ENCODE data around the gene CD59. TPM values are rescaled to one million over a fixed set of nuclear protein-coding genes. Genes with fewer than 3 reads are reported as not detected.
A peak's percentile ranks its signal among the peaks of the same experiment; 100 is the strongest.

Gene CD59
- total and polyA plus RNA-seq, 7 donors = 54.1 to 210 (median 174) TPM

- no peaks in the 10 kb centered on the region for H3K27me3 ChIP-seq
- peak overlapping the region; percentile 24 to 80 (median 70) for H3K27ac ChIP-seq
- H3K4me1 ChIP-seq = peaks cover 0 to 53% (median 48%) of the 10 kb centered on the region in 4 donors
- TF ChIP-seq CTCF (IDR thresholded peaks at IDR 0.05) (no peak), EP300 (IDR thresholded peaks at IDR 0.05) (no peak), POLR2AphosphoS5 (IDR thresholded peaks at IDR 0.05) (no peak), POLR2A (IDR thresholded peaks at IDR 0.05) (no peak)
- H3K36me3 ChIP-seq = peaks cover 5 to 49% (median 15%) of the 10 kb centered on the region in 4 donors
- WGBS, 2 donors = 91 to 92% methylated on average over 5 of the region's 5 CpGs
- H3K4me3 ChIP-seq = no peak overlapping the region
- no peaks in the 10 kb centered on the region for H3K9me3 ChIP-seq
- DNase-seq = no peak
- intact Hi-C loops (cut with DNase I) = no loop called here
Measured at GRCh38 chr11:33721984-33722383, 14.2 kb downstream of the CD59 start.

GRCh38 chr11:33721426-33721825, 14.8 kb downstream of the CD59 start:
- Histone ChIP-seq H3K4me3 (no peak overlapping the region), H3K9me3 (no peaks in the 10 kb centered on the region), H3K27me3 (no peaks in the 10 kb centered on the region), H3K27ac (peak overlapping the region; percentile 24 to 80 (median 70)), H3K4me1 (peaks cover 0 to 53% (median 47%) of the 10 kb centered on the region in 4 donors), H3K36me3 (peaks cover 5 to 55% (median 18%) of the 10 kb centered on the region in 4 donors)
- no peak for DNase-seq
- TF ChIP-seq POLR2A (IDR thresholded peaks at IDR 0.05) (no peak), POLR2AphosphoS5 (IDR thresholded peaks at IDR 0.05) (no peak), CTCF (IDR thresholded peaks at IDR 0.05) (no peak), EP300 (IDR thresholded peaks at IDR 0.05) (no peak)
- intact Hi-C loops (cut with DNase I) = no loop called here
- WGBS, 2 donors = 41 to 60% methylated on average over 1 of the region's 1 CpG

GRCh38 chr11:33719587-33719986, 16.6 kb downstream of the CD59 start:
- no peak overlapping the region for H3K4me3 ChIP-seq
- 81 to 84% methylated on average over 5 of the region's 5 CpGs for WGBS, 2 donors

DNA sequence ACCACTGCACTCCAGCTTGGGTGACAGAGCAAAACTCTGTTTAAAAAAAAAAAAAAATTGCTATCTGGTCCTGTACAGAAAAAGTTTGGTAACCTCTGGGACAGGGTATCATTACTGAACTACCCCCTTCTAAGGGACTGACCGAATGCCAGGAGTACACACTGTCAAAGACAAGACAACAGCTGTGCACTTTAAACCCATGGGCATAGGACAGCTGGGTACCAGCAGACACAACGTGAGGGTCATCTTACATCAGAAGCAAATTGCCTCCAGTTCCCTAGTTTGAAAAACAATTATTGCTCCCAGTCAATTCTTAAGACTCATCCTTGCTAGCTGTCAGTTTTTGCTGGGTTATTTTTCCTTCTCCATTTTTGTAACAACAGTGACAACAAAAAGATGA, 17.8 kb downstream of the CD59 start:
- Histone ChIP-seq H3K27me3 (no peaks in the 10 kb centered on the region), H3K4me1 (peaks cover 0 to 38% (median 32%) of the 10 kb centered on the region in 4 donors)
- intact Hi-C loops (cut with DNase I) = no loop called here

More at GRCh38 chr11:33719587-33719986, 16.6 kb downstream of the CD59 start:
- Histone ChIP-seq H3K27ac (peak overlapping the region in 1 of 4 donors; percentile 80), H3K9me3 (no peaks in the 10 kb centered on the region), H3K36me3 (peaks cover 5 to 69% (median 21%) of the 10 kb centered on the region in 4 donors), H3K4me1 (peaks cover 0 to 50% (median 43%) of the 10 kb centered on the region in 4 donors), H3K27me3 (no peaks in the 10 kb centered on the region)
- no peak for DNase-seq
- intact Hi-C loops (cut with DNase I) = no loop called here
- TF ChIP-seq POLR2AphosphoS5 (IDR thresholded peaks at IDR 0.05) = no peak
- TF ChIP-seq EP300 (IDR thresholded peaks at IDR 0.05) = no peak
- no peak for TF ChIP-seq POLR2A (IDR thresholded peaks at IDR 0.05)
- TF ChIP-seq CTCF (IDR thresholded peaks at IDR 0.05) = no peak

More for the DNA sequence above, 17.8 kb downstream of the CD59 start:
- Histone ChIP-seq H3K27ac (no peak overlapping the region), H3K9me3 (no peaks in the 10 kb centered on the region), H3K4me3 (no peak overlapping the region), H3K36me3 (peaks cover 5 to 79% (median 21%) of the 10 kb centered on the region in 4 donors)
- 73 to 86% methylated on average over 2 of the region's 2 CpGs for WGBS, 2 donors
- TF ChIP-seq EP300 (IDR thresholded peaks at IDR 0.05) (no peak), POLR2A (IDR thresholded peaks at IDR 0.05) (no peak), CTCF (IDR thresholded peaks at IDR 0.05) (no peak), POLR2AphosphoS5 (IDR thresholded peaks at IDR 0.05) (no peak)
- DNase-seq = no peak
